Smooth muscle cell (in vitro differentiated cells): ENCODE measurements around the gene AK8. TPM values are rescaled to one million over a fixed set of nuclear protein-coding genes. Genes with fewer than 3 reads are reported as not detected.

Experiments
- DNase-seq: peaks from one replicate; lab custom pipeline; 2025; ENCODE audit not compliant: unreplicated experiment; lab: John Stamatoyannopoulos, UW
- H2AFZ ChIP-seq: fragments of 200-600 bp; sonication (generic); 2 replicates; pipeline ENCODE4 v1.6.0; 2016; ENCODE audit warnings: antibody characterized with exemption, low read depth, mild to moderate bottlenecking
- H3F3A ChIP-seq: fragments of 200-600 bp; sonication (generic); 2 replicates; pipeline ENCODE4 v1.6.0; 2017; ENCODE audit warnings: antibody characterized with exemption, low read depth
- H3K27ac ChIP-seq: fragments of 200-600 bp; sonication (generic); 2 replicates; pipeline ENCODE4 v1.5.1; 2016; ENCODE audit warnings: low read depth, mild to moderate bottlenecking
- H3K27me3 ChIP-seq: fragments of 200-600 bp; sonication (generic); 2 replicates; pipeline ENCODE4 v1.6.1; 2016; ENCODE audit warnings: low read depth, mild to moderate bottlenecking
- H3K36me3 ChIP-seq: fragments of 200-600 bp; sonication (generic); 2 replicates; pipeline ENCODE4 v1.5.1; 2016; ENCODE audit warnings: low read depth
- H3K4me1 ChIP-seq: fragments of 200-600 bp; sonication (generic); 2 replicates; pipeline ENCODE4 v1.5.1; 2016; ENCODE audit warnings: low read depth
- H3K4me2 ChIP-seq: fragments of 200-600 bp; sonication (generic); 2 replicates; pipeline ENCODE4 v1.6.0; 2016; ENCODE audit warnings: mild to moderate bottlenecking
- H3K4me3 ChIP-seq: fragments of 200-600 bp; sonication (generic); 2 replicates; pipeline ENCODE4 v1.5.1; 2016; ENCODE audit warnings: mild to moderate bottlenecking
- H3K79me2 ChIP-seq: fragments of 200-600 bp; sonication (generic); 2 replicates; pipeline ENCODE4 v1.6.0; 2016; ENCODE audit warnings: low read depth, mild to moderate bottlenecking
- H3K9ac ChIP-seq: fragments of 200-600 bp; sonication (generic); 2 replicates; pipeline ENCODE4 v1.6.0; 2016; ENCODE audit warnings: low read depth
- H3K9me3 ChIP-seq: fragments of 200-600 bp; sonication (generic); replicated peaks from 2 replicates; pipeline ENCODE4 v1.5.1; 2016; ENCODE audit warnings: low read depth
- H4K20me1 ChIP-seq: fragments of 200-600 bp; sonication (generic); 2 replicates; pipeline ENCODE4 v1.6.0; 2016; ENCODE audit warnings: low read depth
- WGBS: methylation state at CpG from one replicate; pipeline ENCODE4 v1.1.7; 2016; ENCODE audit warnings: low lambda C conversion rate; 5-methylcytosine and 5-hydroxymethylcytosine counted together
- polyA plus RNA-seq: library from polyadenylated mRNA; unstranded; fragments of >200 nt; fragmentation: Nextera tagmentation; extraction: Ambion mirVana; gene quantifications from 2 replicates; pipeline ENCODE4 v1.2.1, GENCODE V29; 2016
- total RNA-seq: library from RNA; depleted of rRNA; stranded (reverse); fragments of >200 nt; gene quantifications from 2 replicates; pipeline ENCODE4 v1.2.3, GENCODE V29; 2014
- TF ChIP-seq, protein P1 (sequence below): fragments of 200-600 bp; sonication (generic); IDR thresholded peaks from 2 replicates; pipeline ENCODE4 v1.5.1; 2017; ENCODE audit warnings: borderline replicate concordance, mild to moderate bottlenecking, antibody characterized with exemption; ENCODE audit not compliant: insufficient read depth, poor library complexity, severe bottlenecking

The AK8 gene
- total and polyA plus RNA-seq, 2 experiments from 2014 or later = 0.67 to 1.4 TPM

DNA sequence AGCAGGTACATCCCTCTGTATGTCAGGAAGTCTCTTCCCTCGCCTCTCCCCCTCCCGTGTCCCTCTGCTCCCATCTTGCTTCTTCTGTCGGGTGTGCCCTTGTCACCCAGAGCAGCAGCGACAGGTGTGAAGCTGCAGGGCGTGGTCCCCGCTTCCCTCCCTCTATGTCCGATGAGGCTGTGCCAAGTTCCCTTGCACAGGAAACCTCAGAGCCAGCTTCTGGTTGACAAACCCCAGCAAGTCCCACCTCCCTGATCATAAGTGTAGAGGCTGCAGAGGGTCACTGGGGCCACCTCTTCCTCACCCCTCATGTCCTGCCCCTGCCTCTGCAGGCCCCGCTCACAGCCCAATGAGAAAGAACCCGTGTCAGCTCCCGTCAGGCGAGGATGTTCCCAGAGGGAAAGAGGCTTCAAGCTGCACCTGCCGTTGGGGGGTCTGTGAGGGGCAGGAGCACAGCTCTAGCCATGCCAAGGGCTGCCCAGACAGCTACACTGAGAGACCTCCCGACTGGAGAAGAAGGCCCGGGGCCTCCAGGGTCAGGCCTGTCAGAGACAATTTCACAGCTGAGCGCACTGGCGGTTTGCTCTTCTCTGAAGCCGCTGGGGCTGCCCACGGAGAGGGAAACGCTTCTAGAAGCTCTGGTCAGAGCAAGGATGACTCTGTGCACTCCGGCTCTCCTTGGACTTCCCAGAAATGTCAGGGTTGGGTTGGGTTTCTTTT, 73.3 kb downstream of the AK8 start:
- no peaks in the 10 kb centered on the region for H3K27me3 ChIP-seq
- 87% methylated on average over 20 of the region's 20 CpGs for WGBS
- H4K20me1 ChIP-seq = no peaks in the 10 kb centered on the region
- H3K79me2 ChIP-seq = no peaks in the 10 kb centered on the region
- H3K9ac ChIP-seq = no peak overlapping the region
- TF ChIP-seq, protein P1, sequence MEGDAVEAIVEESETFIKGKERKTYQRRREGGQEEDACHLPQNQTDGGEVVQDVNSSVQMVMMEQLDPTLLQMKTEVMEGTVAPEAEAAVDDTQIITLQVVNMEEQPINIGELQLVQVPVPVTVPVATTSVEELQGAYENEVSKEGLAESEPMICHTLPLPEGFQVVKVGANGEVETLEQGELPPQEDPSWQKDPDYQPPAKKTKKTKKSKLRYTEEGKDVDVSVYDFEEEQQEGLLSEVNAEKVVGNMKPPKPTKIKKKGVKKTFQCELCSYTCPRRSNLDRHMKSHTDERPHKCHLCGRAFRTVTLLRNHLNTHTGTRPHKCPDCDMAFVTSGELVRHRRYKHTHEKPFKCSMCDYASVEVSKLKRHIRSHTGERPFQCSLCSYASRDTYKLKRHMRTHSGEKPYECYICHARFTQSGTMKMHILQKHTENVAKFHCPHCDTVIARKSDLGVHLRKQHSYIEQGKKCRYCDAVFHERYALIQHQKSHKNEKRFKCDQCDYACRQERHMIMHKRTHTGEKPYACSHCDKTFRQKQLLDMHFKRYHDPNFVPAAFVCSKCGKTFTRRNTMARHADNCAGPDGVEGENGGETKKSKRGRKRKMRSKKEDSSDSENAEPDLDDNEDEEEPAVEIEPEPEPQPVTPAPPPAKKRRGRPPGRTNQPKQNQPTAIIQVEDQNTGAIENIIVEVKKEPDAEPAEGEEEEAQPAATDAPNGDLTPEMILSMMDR = no peak
- no peak overlapping the region for H3K27ac ChIP-seq
- DNase-seq = no peak
- H3K36me3 ChIP-seq = no peaks in the 10 kb centered on the region
- no peaks in the 10 kb centered on the region for H3K9me3 ChIP-seq
- H3K4me3 ChIP-seq = no peak overlapping the region
- no peak overlapping the region for H2AFZ ChIP-seq
- no peaks in the 10 kb centered on the region for H3F3A ChIP-seq
- H3K4me2 ChIP-seq = no peak overlapping the region
- H3K4me1 ChIP-seq = no peaks in the 10 kb centered on the region

DNA sequence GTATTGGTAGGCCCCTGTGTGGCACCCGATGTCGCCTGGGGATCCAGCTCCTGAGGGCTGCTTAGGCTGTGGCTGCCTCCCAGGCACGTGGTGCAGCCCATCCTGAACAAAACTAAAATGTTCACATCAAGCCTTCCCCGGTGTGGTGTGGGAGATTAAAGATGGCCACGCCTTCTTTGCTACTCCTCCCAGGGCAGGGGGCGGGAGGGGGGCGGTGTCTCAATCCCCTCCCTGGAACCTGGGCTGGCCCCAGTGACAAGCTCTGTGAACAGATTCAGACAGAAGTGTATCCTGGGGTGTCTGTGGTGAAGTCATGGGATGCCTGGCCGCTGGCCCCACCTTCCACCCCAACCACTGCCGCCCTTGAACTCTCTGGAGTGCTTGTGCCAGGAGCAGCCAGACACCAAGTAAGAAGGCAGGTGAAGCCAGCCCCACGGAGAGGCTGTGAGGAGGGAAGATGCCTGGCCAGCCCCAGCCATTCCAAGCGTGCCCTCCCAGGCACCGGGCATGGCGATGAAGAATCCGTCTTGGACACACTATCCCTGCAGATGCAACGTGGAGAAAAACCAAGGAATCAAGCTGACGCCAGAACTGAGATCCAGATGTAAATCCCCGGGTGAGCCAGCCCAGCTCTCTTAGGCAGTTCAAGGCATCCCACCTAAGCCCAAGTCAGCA, 75.8 kb downstream of the AK8 start:
- Histone ChIP-seq H3K4me2 (no peak overlapping the region), H4K20me1 (no peaks in the 10 kb centered on the region), H3K4me3 (no peak overlapping the region), H3K36me3 (no peaks in the 10 kb centered on the region), H3K27me3 (no peaks in the 10 kb centered on the region), H2AFZ (no peak overlapping the region), H3K79me2 (no peaks in the 10 kb centered on the region), H3F3A (no peaks in the 10 kb centered on the region), H3K9me3 (no peaks in the 10 kb centered on the region), H3K27ac (no peak overlapping the region), H3K9ac (no peak overlapping the region), H3K4me1 (no peaks in the 10 kb centered on the region)
- 89% methylated on average over 17 of the region's 17 CpGs for WGBS
- no peak for DNase-seq
- TF ChIP-seq, protein P1 = no peak

DNA sequence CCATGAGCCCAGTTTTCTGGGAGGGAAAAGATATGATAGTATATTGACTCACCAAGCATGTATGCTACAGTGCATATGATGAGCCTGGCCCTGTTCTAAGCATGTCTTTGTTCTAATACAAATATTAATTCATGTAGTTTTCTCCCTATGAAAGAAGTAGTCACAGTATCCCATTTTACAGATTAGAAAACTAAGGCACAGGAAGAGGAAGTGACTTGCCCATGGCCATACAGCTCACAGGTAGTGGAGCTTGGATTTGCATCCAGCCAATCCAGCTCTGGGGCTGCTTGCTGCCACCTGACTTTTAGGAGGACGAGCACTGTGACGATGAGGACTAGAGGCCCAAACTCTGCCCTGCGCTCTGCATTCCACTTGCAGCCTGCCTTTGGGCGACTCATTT, 76.4 kb downstream of the AK8 start:
- H4K20me1 ChIP-seq = no peaks in the 10 kb centered on the region
- no peaks in the 10 kb centered on the region for H3K4me1 ChIP-seq
- no peak overlapping the region for H3K4me2 ChIP-seq
- no peak for DNase-seq
- 97% methylated on average over 4 of the region's 4 CpGs for WGBS
- no peak overlapping the region for H3K27ac ChIP-seq
- no peaks in the 10 kb centered on the region for H3K9me3 ChIP-seq
- H3K9ac ChIP-seq = no peak overlapping the region
- H3K79me2 ChIP-seq = no peaks in the 10 kb centered on the region
- no peaks in the 10 kb centered on the region for H3K36me3 ChIP-seq
- H2AFZ ChIP-seq = no peak overlapping the region
- TF ChIP-seq, protein P1 = no peak
- H3F3A ChIP-seq = no peaks in the 10 kb centered on the region
- no peak overlapping the region for H3K4me3 ChIP-seq
- H3K27me3 ChIP-seq = no peaks in the 10 kb centered on the region
